Measurements from ENCODE around the gene TPPP.

- TF ChIP-seq POLR2AphosphoS5 (IDR thresholded peaks at IDR 0.05; ENCODE audit: low read depth, low read length) = no peak
- TF ChIP-seq POLR2A (IDR thresholded peaks at IDR 0.05; ENCODE audit: low read depth, low read length) = no peak
- no peak for TF ChIP-seq TAF1 (IDR thresholded peaks at IDR 0.05; ENCODE audit: low read depth, low read length)
Observed at GRCh38 chr5:625516-625915, 67.6 kb downstream of the TPPP start.
